SK-N-MC (cell line): Measurements from ENCODE around the gene TASP1.
"Not testable (repeated sequence)": the region's sequence is repeated elsewhere in the genome, so short reads cannot be mapped to it uniquely, and the experiment has no call there.

ENCODE experiments used
- DNase-seq: peaks from one replicate; pipeline ENCODE4 v3.0.0-alpha.2; 2011; ENCODE audit warnings: low read depth, low spot score
- H3K27ac ChIP-seq: fragments of 200-600 bp; sonication (generic); 2 replicates; pipeline ENCODE4 v1.5.1; 2016; ENCODE audit warnings: mixed run types
- H3K36me3 ChIP-seq: fragments of 200-600 bp; sonication (generic); 2 replicates; pipeline ENCODE4 v1.6.1; 2017; ENCODE audit warnings: antibody characterized with exemption, low read length, mixed read lengths; ENCODE audit not compliant: insufficient read depth
- H3K4me3 ChIP-seq: fragments of 200-600 bp; sonication (generic); 2 replicates; pipeline ENCODE4 v1.5.1; 2016
- H3K9ac ChIP-seq: fragments of 200-600 bp; sonication (generic); 2 replicates; pipeline ENCODE4 v1.8.0; 2017; ENCODE audit warnings: mixed run types, mixed read lengths; ENCODE audit not compliant: insufficient read length
- H3K9me3 ChIP-seq: fragments of 200-600 bp; sonication (generic); 2 replicates; pipeline ENCODE4 v1.6.1; 2017; ENCODE audit warnings: low read depth, mild to moderate bottlenecking, antibody characterized with exemption, low read length, moderate library complexity, mixed read lengths
- EZH2 ChIP-seq: fragments of 200-600 bp; sonication (generic); IDR thresholded peaks from one replicate; pipeline ENCODE4 v1.6.1; 2017; ENCODE audit warnings: antibody characterized with exemption
- FOXP2 ChIP-seq: optimal IDR thresholded peaks from 2 replicates; pipeline ENCODE3; 2011; ENCODE audit warnings: mild to moderate bottlenecking, moderate library complexity; ENCODE audit not compliant: insufficient read depth; ENCODE audit errors: extremely low read length, control extremely low read depth
- POLR2AphosphoS5 ChIP-seq: IDR thresholded peaks from 2 replicates; pipeline ENCODE4 v1.6.1; 2012; ENCODE audit warnings: mild to moderate bottlenecking, low read depth, low read length, borderline replicate concordance

TASP1 gene

GRCh38 chr20:13384132-13384531 lies 254.6 kb downstream of the TASP1 start:
- Histone ChIP-seq H3K36me3 (0 out of 2 replicates have a peak, but pooled peaks cover 2% of the 10 kb centered on the region), H3K9ac (no peak overlapping the region), H3K9me3 (no peaks in the 10 kb centered on the region), H3K27ac (no peak overlapping the region), H3K4me3 (no peak overlapping the region)
- DNase-seq, result no peak
- no peak for TF ChIP-seq POLR2AphosphoS5
- TF ChIP-seq FOXP2, result no peak
- no peak for TF ChIP-seq EZH2

DNA sequence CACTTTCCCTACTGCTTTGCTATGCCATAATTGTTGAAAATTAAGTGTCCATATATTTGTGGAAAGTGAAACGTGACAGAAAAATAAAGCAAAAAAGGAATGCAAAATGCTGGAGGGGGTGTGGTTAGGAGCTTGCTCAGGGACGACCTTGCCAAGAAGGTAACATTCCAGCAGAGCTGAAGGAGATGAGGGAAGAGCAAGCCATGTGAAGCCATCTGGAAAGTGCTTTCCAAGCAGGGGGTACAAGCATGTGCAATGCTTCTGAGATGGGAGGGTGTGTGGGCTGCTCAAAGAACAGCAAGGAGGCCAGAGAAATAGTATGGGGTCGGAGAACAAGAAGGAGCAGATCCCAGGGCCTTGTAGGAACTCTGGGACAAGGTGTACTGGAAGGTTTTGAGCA lies 255.9 kb downstream of the TASP1 start:
- H3K27ac ChIP-seq, result no peak overlapping the region
- no peak overlapping the region for H3K4me3 ChIP-seq
- TF ChIP-seq FOXP2 (no peak), EZH2 (no peak), POLR2AphosphoS5 (no peak)
- no peak for DNase-seq
- H3K36me3 ChIP-seq, result 0 out of 2 replicates have a peak, but pooled peaks cover 2% of the 10 kb centered on the region
- no peaks in the 10 kb centered on the region for H3K9me3 ChIP-seq
- H3K9ac ChIP-seq, result no peak overlapping the region

GRCh38 chr20:13380497-13381229 lies 258.1 kb downstream of the TASP1 start:
- H3K27ac ChIP-seq, H3K36me3 ChIP-seq, H3K4me3 ChIP-seq, H3K9ac ChIP-seq, DNase-seq, H3K9me3 ChIP-seq: not testable (repeated sequence)

GRCh38 chr20:13373400-13373799 lies 265.3 kb downstream of the TASP1 start:
- DNase-seq, result no peak
- Histone ChIP-seq H3K9ac (no peak overlapping the region), H3K9me3 (no peaks in the 10 kb centered on the region), H3K27ac (no peak overlapping the region), H3K4me3 (no peak overlapping the region), H3K36me3 (no peaks in the 10 kb centered on the region)
- TF ChIP-seq EZH2, result no peak
- TF ChIP-seq POLR2AphosphoS5, result no peak
- no peak for TF ChIP-seq FOXP2

DNA sequence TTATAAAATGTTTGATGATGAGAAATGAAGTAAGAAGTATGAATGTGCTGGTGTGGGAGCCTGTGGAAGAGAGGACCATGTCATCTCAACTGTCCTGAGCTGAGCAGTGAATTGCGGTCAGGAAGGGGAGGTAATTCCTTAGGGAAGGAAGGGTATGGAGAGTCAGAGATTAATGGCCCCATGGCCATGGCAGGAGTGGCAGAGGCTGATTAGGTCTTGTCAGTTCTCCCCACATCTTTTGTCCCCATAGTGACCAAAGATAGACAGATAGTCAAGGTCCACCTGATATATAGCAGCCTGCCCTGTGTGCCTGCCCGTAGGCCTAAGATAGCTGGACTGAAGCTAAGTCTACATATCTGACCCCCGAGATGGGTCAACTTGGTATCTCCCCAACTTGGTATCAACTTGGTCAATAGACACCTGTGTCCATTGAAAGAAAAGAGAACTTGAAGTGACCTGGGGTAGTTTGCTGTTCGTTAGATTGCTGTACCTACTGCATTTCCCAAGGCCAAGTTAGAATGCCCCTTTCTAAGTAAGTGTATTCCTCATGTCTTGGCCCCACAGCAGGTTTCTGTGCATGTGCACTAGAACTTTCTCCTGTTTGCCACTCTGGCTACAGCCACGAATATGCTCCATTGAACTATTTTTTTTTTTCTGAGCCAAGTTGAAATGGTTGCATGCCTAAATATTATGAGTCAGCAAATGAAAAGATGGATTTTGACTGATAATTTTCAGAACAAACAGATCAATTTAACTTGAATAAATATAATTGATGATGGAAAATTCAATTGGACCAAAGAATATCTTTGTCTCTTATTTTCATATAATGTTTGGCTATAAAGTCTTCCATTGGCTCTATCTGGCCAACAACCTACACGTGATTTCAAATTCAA lies 274.2 kb downstream of the TASP1 start:
- H3K27ac ChIP-seq, result no peak overlapping the region
- DNase-seq, result no peak
- no peak overlapping the region for H3K9ac ChIP-seq
- no peaks in the 10 kb centered on the region for H3K9me3 ChIP-seq
- H3K36me3 ChIP-seq, result no peaks in the 10 kb centered on the region
- no peak overlapping the region for H3K4me3 ChIP-seq
- TF ChIP-seq POLR2AphosphoS5 (no peak), FOXP2 (no peak), EZH2 (no peak)

- no peak for DNase-seq
- no peak for TF ChIP-seq FOXP2
- TF ChIP-seq POLR2AphosphoS5, result no peak
- no peak for TF ChIP-seq EZH2
- no peaks in the 10 kb centered on the region for H3K36me3 ChIP-seq
- H3K4me3 ChIP-seq, result no peak overlapping the region
- no peak overlapping the region for H3K9ac ChIP-seq
- H3K9me3 ChIP-seq, result no peaks in the 10 kb centered on the region
- no peak overlapping the region for H3K27ac ChIP-seq
Observed at GRCh38 chr20:13363473-13363872, 275.3 kb downstream of the TASP1 start.

DNA sequence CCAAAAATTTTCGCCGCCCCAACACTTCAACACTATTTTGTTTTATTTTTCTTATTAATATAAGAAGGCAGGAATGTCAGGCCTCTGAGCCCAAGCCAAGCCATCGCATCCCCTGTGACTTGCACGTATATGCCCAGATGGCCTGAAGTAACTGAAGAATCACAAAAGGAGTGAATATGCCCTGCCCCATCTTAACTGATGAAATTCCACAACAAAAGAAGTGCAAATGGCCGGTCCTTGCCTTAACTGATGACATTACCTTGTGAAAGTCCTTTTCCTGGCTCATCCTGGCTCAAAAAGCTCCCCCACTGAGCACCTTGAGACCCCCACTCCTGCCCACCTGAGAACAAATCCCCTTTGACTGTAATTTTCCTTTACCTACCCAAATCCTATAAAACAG lies 276.6 kb downstream of the TASP1 start:
- not testable (repeated sequence) for H3K9me3 ChIP-seq, H3K27ac ChIP-seq, H3K9ac ChIP-seq, H3K4me3 ChIP-seq, DNase-seq, H3K36me3 ChIP-seq

DNA sequence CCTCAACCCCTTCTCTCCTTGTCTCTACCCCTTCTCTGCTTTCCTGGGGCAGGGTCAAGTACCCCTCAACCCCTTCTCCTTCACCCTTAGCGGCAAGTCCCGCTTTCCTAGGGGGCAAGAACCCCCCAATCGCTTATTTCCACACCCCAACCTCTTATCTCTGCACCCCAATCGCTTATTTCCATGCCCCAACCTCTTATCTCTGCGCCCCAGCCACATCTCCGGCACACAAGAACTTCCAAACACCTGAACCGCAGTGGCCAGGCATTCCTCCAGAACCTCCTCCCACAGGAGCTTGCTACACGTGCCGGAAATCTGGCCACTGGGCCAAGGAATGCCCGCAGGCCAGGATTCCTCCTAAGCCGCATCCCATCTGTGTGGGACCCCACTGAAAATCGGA lies 279.8 kb downstream of the TASP1 start:
- H3K27ac ChIP-seq, H3K36me3 ChIP-seq, DNase-seq, H3K4me3 ChIP-seq, H3K9ac ChIP-seq, H3K9me3 ChIP-seq: not testable (repeated sequence)

DNA sequence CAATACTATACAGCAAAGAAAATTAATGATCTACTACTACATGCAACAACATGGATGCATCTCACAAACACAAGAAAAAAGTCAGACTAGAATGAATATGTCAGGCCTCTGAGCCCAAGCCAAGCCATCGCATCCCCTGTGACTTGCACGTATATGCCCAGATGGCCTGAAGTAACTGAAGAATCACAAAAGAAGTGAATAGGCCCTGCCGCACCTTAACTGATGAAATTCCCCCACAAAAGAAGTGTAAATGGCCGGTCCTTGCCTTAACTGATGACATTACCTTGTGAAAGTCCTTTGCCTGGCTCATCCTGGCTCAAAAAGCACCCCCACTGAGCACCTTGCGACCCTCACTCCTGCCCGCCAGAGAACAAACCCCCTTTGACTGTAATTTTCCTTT lies 280.9 kb downstream of the TASP1 start:
- not testable (repeated sequence) for H3K4me3 ChIP-seq, DNase-seq, H3K9me3 ChIP-seq, H3K36me3 ChIP-seq, H3K27ac ChIP-seq, H3K9ac ChIP-seq
